RWPE1 (cell line): ENCODE measurements around the gene ARHGDIA.
A peak's percentile ranks its signal among the peaks of the same experiment; 100 is the strongest.

ENCODE experiments used
- CTCF ChIA-PET: fragments of 350-600 bp; sonication (Branson Sonifier 250); formaldehyde crosslinking; extraction: SDS; loops from one replicate; lab custom pipeline; 2021; lab: Yijun Ruan, JAX
- POLR2A ChIA-PET: fragments of 400-600 bp; formaldehyde crosslinking; extraction: SDS; loops from one replicate; lab custom pipeline; 2020; ENCODE audit warnings: antibody characterized with exemption; ENCODE audit not compliant: low non-redundant PET; lab: Yijun Ruan, JAX
- DNase-seq: peaks from one replicate; pipeline ENCODE4 v3.0.0; 2012; ENCODE audit warnings: low spot score
- H3K27ac ChIP-seq: fragments of 450-650 bp; 2 replicates; pipeline ENCODE4 v1.5.1; 2017
- CTCF ChIP-seq: fragments of 450-650 bp; conservative IDR thresholded peaks from 2 replicates; pipeline ENCODE4 v1.5.1; 2017; ENCODE audit warnings: low read depth, mild to moderate bottlenecking

Gene ARHGDIA

DNA sequence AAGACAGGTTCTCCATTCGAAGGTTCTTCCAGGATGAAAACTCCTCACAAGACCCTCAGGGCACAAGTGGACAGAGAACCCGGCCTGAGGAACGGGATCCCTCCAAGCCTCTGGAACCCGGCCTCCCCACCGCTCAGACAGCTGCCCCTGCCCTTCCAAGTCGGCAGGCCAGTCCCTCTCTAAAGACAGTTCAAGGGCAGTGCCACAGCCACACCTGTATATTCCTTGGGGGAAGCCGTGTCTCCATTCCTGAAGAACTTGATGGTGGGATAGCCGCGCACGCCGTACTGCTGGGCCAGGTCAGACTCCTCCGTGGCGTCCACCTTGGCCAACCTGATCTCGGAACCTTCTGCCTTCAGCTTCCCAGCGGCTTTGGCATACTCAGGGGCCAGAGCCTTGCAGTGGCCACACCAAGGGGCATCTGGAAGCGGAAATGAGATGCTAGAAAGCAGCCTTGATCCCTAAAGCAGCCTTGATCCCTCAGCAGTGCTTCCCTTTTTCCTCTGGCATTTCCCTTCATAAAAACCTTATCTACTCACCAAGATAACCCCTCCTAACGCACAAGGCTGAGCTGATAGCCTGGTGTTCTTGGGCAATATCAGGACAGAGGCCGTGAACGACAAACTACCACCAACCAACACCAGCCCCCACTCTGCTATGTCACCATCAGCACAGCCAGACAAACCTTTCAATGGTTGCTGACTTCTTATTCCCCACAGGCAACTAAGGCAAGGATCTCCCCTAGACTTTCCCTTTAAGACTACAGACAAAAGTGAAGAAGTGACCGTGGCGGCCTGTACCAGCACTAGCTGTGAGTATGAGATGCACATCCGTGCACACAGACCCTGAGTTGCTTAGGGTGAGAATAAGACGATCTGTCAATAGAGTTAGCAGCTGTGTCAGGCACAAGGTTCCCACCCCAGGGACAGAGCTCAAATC lies 11.9 kb downstream of the ARHGDIA start:
- TF ChIP-seq CTCF, result no peak
- peak overlapping the region; percentile 97 for H3K27ac ChIP-seq
- DNase-seq, result no peak
- CTCF ChIA-PET, result interaction anchor here (0.6 to 1.3 kb wide), 3 partner anchors 19 to 125 kb away, joined by 3 to 5 read pairs (median 5); no protein-coding TSS in a partner anchor
- POLR2A ChIA-PET, result interaction anchor here (0.6 to 1.1 kb wide), 2 partner anchors 16 to 26 kb away, joined by 3 read pairs; no protein-coding TSS in a partner anchor

GRCh38 chr17:81858170-81858966 lies 12.8 kb downstream of the ARHGDIA start:
- ChIA-PET CTCF (interaction anchor here (0.6 kb wide), 1 partner anchor 12 kb away, joined by 3 read pairs; no protein-coding TSS in a partner anchor), POLR2A (interaction anchor here (0.7 to 1.1 kb wide), 2 partner anchors 16 to 130 kb away, joined by 3 read pairs; no protein-coding TSS in a partner anchor)
- no peak for TF ChIP-seq CTCF
- H3K27ac ChIP-seq, result peak overlapping the region; percentile 97
- DNase-seq, result no peak

DNA sequence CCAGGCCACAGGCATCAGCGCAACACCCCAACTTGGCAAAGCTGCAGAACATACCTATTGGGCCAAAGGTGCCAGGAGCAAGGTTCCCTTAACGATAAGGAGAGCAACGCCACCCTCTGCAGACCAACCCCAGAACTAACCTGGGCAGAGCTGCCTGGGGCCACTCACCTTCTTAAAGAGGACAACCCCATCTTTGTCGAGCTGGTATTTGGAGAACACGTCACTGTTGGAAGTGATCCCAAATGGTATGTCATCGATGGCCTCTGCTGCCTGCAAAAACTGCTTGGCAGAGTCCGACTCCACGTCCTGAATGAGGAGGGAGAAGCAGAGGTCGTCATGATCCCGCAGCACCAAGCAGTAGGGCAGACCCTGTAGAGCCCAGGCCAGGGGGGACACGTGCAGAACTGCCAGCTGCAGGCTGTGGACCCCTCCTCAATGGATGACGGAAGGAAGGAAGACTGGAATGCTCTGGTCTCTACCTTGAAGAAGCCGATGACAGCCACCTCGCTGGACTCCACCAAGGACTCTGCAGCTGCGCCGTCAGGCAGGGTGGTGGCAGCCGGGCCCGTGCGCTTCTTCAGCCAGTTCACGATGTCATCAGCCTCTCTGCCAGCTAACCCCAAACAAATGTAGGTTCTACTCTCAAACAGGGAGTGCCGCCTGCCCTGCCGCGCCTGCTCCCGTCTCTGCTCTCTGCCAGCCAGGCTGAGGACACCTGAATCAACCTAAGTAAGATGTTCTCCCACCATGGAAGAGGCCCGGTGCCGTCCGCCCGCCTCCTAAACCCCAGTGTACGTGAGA lies 16.0 kb downstream of the ARHGDIA start:
- no peak for DNase-seq
- no peak for TF ChIP-seq CTCF
- ChIA-PET CTCF (interaction anchor here (0.7 to 1.2 kb wide), 5 partner anchors 13 to 122 kb away, joined by 3 to 11 read pairs (median 3); partner anchors contain the start of gene MCRIP1), POLR2A (interaction anchor here (0.6 to 1.5 kb wide), 4 partner anchors 11 to 153 kb away, joined by 3 to 5 read pairs (median 4); no protein-coding TSS in a partner anchor)
- H3K27ac ChIP-seq, result peak overlapping the region; percentile 97

GRCh38 chr17:81852237-81852636 lies 18.9 kb downstream of the ARHGDIA start:
- no peak for TF ChIP-seq CTCF
- peak overlapping the region; percentile 100 for H3K27ac ChIP-seq
- ChIA-PET POLR2A (interaction anchor here (1.9 kb wide), 1 partner anchor 9 kb away, joined by 4 read pairs; no protein-coding TSS in a partner anchor), CTCF (interaction anchor here (0.6 to 1.2 kb wide), 2 partner anchors 118 to 214 kb away, joined by 3 to 4 read pairs; no protein-coding TSS in a partner anchor)
- no peak for DNase-seq

DNA sequence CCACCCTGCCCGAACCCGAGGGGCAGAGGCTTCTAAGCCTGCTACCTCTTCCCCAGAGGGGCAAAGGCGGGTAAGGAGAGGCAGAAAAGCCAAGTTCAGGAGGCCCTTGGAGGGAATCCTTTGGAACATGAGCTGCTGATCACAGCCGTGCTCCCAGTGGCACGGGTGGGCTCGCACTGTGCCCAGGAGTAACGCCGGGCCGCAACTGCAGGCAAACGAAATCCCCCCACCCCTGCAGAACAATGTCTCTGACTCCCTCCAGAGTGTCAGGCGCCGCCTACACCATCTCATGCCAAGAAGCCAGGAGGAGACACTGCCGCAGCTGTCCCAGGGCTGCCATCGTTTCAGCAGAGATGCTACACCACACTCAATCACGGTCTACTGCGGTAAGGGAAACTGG lies 19.7 kb downstream of the ARHGDIA start:
- no peak for DNase-seq
- CTCF ChIA-PET, result interaction anchor here (0.6 kb wide), 1 partner anchor 1468 kb away, joined by 3 read pairs; no protein-coding TSS in a partner anchor
- POLR2A ChIA-PET, result interaction anchor here (1.9 kb wide), 1 partner anchor 10 kb away, joined by 4 read pairs; no protein-coding TSS in a partner anchor
- peak overlapping the region; percentile 100 for H3K27ac ChIP-seq
- no peak for TF ChIP-seq CTCF
